Uterus (tissue), 2 donors: ENCODE results near the gene CMTM8.

ENCODE experiments used
- POLR2A ChIP-seq, 2 donors: fragments of 450-650 bp; IDR thresholded peaks; one replicate each; pipeline ENCODE4 v1.6.1; 2016; ENCODE audit warnings: antibody characterized with exemption in 2 of 2, mild to moderate bottlenecking in 1 of 2, moderate library complexity in 1 of 2
- TF ChIP-seq, protein P1 (sequence below), 4 experiments: fragments of 200-600 bp in 2 of 4; fragments of 450-650 bp in 2 of 4; sonication (generic) in 2 of 4; IDR thresholded peaks; one replicate each; pipeline ENCODE4 v1.5.1; 2016 to 2019; ENCODE audit warnings: antibody characterized with exemption in 4 of 4, mild to moderate bottlenecking in 2 of 4, moderate library complexity in 1 of 4

GRCh38 chr3:32366638-32367397, 128.3 kb downstream of the CMTM8 start:
- TF ChIP-seq, protein P1, sequence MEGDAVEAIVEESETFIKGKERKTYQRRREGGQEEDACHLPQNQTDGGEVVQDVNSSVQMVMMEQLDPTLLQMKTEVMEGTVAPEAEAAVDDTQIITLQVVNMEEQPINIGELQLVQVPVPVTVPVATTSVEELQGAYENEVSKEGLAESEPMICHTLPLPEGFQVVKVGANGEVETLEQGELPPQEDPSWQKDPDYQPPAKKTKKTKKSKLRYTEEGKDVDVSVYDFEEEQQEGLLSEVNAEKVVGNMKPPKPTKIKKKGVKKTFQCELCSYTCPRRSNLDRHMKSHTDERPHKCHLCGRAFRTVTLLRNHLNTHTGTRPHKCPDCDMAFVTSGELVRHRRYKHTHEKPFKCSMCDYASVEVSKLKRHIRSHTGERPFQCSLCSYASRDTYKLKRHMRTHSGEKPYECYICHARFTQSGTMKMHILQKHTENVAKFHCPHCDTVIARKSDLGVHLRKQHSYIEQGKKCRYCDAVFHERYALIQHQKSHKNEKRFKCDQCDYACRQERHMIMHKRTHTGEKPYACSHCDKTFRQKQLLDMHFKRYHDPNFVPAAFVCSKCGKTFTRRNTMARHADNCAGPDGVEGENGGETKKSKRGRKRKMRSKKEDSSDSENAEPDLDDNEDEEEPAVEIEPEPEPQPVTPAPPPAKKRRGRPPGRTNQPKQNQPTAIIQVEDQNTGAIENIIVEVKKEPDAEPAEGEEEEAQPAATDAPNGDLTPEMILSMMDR (IDR thresholded peaks at IDR 0.05) = no peak
- TF ChIP-seq POLR2A (IDR thresholded peaks at IDR 0.05) = no peak
